NB4 (cell line): Measurements from ENCODE around the gene CELF6.
A peak's percentile ranks its signal among the peaks of the same experiment; 100 is the strongest.

Experiments
- DNase-seq: peaks from one replicate; pipeline ENCODE4 v3.0.0; 2010; ENCODE audit warnings: low read depth
- H3K4me3 ChIP-seq: one replicate; pipeline ENCODE4 v1.5.1; 2011; ENCODE audit warnings: mild to moderate bottlenecking, low read depth, low read length, moderate library complexity
- MYC ChIP-seq: IDR thresholded peaks from 2 replicates; pipeline ENCODE4 v1.6.1; 2011; ENCODE audit warnings: low read depth, low read length
- POLR2A ChIP-seq: IDR thresholded peaks from 2 replicates; pipeline ENCODE4 v1.6.1; 2011; ENCODE audit warnings: mild to moderate bottlenecking; ENCODE audit not compliant: insufficient read length; ENCODE audit errors: extremely low read depth
- TF ChIP-seq, protein P1 (sequence below): IDR thresholded peaks from 2 replicates; pipeline ENCODE4 v1.6.1; 2011; ENCODE audit warnings: low read depth, low read length
- TF ChIP-seq, protein P2 (sequence below): IDR thresholded peaks from one replicate; pipeline ENCODE4 v1.5.1; 2012; ENCODE audit warnings: low read depth, low read length

The CELF6 gene

DNA sequence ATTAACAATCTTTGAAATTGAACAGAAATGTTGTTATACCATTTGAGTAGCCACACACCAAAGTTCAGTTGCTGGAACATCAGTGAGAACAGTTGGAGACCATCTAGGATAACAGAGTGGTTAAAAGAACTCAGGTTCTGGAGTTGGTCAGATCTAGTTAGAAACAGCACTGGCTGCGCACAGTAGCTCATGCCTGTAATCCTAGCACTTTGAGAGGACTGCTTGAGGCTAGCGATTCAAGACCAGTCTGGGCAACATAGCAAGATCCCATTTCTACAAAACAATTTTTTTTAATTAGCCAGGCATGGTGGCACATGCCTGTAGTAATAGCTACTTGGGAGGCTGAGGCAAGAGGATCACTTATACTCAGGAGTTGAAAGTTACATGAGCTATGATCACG, 81.4 kb downstream of the CELF6 start:
- TF ChIP-seq MYC = no peak
- TF ChIP-seq, protein P1, sequence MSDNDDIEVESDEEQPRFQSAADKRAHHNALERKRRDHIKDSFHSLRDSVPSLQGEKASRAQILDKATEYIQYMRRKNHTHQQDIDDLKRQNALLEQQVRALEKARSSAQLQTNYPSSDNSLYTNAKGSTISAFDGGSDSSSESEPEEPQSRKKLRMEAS = no peak
- no peak for TF ChIP-seq POLR2A
- TF ChIP-seq, protein P2, sequence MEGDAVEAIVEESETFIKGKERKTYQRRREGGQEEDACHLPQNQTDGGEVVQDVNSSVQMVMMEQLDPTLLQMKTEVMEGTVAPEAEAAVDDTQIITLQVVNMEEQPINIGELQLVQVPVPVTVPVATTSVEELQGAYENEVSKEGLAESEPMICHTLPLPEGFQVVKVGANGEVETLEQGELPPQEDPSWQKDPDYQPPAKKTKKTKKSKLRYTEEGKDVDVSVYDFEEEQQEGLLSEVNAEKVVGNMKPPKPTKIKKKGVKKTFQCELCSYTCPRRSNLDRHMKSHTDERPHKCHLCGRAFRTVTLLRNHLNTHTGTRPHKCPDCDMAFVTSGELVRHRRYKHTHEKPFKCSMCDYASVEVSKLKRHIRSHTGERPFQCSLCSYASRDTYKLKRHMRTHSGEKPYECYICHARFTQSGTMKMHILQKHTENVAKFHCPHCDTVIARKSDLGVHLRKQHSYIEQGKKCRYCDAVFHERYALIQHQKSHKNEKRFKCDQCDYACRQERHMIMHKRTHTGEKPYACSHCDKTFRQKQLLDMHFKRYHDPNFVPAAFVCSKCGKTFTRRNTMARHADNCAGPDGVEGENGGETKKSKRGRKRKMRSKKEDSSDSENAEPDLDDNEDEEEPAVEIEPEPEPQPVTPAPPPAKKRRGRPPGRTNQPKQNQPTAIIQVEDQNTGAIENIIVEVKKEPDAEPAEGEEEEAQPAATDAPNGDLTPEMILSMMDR = no peak
- no peak overlapping the region for H3K4me3 ChIP-seq
- DNase-seq = no peak

DNA sequence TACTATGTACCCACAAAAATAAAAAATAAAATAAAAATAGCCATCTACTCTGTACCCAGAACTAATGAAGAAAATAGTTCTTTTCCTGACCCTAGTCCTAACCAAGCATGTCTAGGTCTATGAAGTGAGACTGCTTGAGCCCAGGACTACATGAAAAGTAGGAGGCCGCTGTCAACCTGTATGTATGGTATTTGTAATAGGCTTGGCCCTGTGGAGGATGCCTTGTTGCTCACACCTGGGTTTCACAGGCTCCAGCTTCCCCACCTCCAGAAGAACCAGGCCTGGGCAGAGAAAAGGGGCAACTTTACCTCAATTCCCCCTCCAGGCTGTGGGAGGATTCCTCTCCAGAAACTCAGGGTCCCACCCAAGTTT, 82.1 kb downstream of the CELF6 start:
- DNase-seq = peak; percentile 20
- H3K4me3 ChIP-seq = no peak overlapping the region
- TF ChIP-seq, protein P1 = no peak
- TF ChIP-seq POLR2A (no peak), MYC (no peak)
- TF ChIP-seq, protein P2 = no peak

DNA sequence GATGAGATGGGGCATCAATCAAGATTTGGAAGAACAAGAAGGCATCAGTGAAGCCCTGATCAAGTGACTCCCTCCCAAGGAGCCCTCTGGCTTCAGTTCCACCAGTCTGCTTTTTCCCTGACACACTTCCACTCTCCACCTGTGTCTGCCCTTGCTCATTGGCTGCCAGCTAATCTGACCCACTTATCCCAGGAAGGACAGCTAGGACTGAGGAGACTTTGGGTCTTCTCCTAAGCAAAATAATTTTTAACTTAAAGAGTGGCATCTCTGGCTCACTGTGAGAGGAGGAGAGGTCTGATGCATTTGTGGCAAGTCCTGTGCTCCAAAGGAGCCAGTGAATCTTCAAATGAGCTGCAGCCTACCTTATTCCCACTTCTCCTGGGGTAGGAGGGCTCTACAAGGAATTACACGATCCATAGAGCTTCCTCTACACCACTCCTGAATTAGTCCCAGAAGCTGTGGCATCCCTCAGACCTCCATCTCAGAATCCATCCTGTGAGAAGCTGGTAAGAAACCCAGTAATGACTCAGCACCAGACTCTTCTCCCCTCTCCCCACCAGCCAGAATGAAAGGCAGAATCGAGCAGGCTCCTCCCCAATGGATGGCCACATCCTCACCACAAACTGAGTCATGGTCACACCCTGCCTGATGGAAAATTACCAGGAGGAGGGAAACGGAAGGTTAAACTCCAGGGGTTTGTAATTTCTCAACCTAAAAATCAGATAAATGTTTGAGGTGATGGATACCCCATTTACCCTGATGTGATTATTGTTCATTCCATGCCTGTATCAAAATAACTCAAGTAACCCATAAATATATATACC, 82.7 kb downstream of the CELF6 start:
- peak overlapping the region; percentile 63 for H3K4me3 ChIP-seq
- TF ChIP-seq, protein P1 = peak; percentile 57
- peak; percentile 14 for TF ChIP-seq POLR2A
- TF ChIP-seq MYC = peak; percentile 81
- TF ChIP-seq, protein P2 = no peak
- peak; percentile 95 for DNase-seq

DNA sequence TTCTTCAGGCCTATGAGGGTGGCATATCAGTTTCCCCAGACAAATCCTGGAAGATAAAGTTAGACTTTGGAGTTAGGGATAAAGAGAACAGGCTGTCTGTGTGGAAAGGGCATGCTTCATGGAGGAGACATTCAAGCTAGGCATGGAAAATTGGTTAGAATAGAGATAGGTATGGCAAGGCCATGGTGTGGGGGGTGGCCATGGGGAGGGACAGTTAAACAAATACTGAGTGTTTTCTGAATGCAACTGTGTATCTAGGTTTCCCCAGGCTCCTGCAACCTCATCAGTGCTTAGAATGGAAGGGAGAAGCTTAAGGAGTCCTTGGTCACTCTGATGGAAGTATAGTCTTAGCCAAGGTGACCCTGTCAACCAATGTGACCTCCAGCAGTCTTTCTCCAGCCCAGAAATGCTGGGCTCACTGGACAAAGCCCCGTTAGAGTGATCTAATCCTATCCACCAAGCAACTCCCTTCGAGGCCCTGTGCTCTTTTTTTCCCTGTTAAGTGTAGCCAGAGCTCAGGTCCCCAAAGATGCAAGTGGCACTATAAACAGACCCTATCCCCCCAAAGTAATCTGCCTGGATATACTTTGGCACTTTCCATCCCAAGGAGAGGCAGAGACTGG, 83.5 kb downstream of the CELF6 start:
- no peak for DNase-seq
- TF ChIP-seq, protein P1 = no peak
- TF ChIP-seq, protein P2 = no peak
- TF ChIP-seq POLR2A = no peak
- TF ChIP-seq MYC = no peak
- peak overlapping the region; percentile 63 for H3K4me3 ChIP-seq

DNA sequence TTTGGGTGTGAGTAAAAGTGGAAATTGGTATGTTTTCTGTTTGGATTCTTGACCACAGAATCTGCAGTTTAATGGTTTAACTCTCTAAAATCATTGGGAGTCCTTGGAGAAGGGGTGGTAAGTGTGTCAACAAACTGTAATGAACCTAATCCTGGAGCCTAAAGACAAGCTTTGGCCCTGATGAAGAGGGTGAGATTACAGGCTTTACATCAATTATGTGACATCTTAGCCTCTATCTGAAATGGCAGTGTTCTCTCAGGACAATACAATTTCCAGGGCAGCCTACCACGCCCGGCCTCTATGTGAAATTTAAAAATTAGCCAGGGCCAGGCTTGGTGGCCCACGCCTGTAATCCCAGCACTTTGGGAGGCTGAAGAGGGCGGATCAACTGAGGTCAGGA, 84.7 kb downstream of the CELF6 start:
- no peak for DNase-seq
- no peak overlapping the region for H3K4me3 ChIP-seq

More for the DNA sequence above, 84.7 kb downstream of the CELF6 start:
- TF ChIP-seq MYC = no peak
- TF ChIP-seq, protein P1 = no peak
- TF ChIP-seq, protein P2 = no peak
- TF ChIP-seq POLR2A = no peak
